ENCODE measurements around the gene LRP1B.
"Not testable (repeated sequence)": the region's sequence is repeated elsewhere in the genome, so short reads cannot be mapped to it uniquely, and the experiment has no call there.

LRP1B gene

DNA sequence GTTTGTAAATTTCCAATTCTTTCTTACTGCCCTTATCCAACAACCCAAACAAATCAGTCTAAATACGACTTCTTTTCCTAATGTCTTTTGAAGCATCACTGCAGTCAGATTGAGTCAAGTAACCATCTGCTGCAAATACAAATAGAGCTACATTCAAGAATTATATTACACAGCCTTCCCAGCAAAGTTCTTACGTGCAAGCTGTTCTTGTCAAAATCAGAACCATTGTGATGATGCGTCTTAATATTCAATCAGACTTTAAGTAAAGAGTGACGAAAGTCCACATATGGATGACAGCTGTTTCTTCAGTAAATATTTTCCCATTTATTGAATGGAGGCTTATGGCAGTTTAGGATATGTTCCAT lies 943.8 kb downstream of the LRP1B start:
- DNase-seq (ENCODE audit: low spot score) (no peak), FAIRE-seq (no peak)

DNA sequence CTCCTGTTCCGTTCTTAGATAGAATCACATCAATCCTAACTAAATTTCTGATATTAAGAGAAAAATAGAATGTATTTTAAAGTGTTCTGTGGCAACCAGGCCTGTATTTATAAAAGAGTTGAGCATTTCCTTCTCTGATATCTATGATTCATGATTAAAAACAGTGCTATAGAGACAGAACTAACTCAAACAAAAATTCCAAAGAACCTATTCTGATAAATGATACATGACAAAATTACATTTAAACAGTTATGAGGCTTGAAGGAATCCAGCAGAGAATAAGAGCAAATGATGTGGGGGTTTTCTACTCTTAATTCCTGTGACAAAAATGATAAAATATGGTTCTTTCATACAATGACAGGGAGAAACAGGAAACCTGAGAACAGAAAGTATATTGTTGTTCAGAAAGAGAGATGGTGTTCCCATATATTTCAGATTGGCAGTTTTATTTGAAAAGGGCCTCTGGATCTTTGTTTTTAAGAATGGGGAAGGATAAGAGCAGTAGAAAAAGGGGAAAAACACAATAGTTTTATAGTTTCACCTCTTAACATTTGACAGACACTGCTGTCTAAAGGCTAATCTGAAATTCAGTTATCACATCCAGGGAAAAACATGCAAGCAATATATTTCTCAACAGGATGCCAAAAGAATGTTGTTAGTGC lies 944.3 kb downstream of the LRP1B start:
- DNase-seq (ENCODE audit: low spot score) (no peak), FAIRE-seq (no peak)

DNA sequence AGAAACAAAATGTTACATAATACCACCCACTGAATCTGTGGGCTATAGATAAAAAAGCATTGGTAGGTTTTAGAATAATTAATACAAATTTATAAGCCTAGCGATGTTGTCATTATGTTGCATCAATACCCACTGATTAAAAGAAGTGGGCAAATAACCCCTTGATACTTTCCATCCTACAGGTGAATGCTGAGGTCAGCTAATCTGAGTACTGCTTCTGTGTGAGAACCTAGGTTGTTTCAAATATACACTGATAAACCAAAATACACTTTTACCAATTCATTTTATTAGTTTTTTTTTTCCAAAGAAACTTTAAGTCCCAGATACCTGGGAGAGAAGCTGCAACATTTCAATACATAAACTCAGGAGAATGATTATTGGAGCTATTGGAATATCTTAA lies 948.6 kb downstream of the LRP1B start:
- DNase-seq (ENCODE audit: low spot score) (no peak), FAIRE-seq (no peak)

DNA sequence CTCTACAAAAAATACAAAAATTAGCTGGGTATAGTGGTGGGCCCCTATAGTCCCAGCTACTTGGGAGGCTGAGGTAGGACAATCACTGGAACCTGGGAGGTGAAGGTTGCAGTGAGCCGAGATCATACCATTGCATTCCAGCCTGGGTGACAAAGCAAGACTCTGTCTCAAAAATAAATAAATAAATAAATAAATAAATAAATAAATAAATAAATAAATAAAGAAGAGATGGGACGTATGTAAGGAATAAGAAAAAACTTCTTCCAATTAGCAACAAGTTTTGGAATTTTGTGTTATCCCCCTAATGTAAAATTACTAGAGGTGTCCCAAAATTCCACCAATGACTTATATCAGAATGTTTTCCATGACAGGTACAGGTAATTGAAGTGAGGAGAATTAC lies 961.7 kb downstream of the LRP1B start:
- not testable (repeated sequence) for FAIRE-seq; DNase-seq (ENCODE audit: low spot score)

DNA sequence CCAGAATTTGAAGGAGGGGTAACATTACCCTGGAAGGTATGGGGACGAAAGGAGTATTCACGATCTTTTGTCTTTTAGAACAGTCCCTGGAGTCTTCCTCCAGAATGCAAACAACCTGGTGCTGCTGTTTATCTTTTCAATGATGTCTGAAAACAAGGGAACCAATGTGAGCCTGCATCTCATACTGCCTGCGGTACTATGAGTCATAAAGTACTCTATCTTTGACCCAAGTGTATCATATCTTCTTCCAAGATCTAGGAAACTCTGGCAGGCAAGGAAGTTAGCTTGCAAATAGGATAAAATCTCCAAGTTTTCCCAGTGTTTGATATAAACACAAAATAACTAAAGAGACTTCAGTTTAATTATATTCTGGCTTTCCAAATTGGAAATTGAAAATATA lies 968.5 kb downstream of the LRP1B start:
- DNase-seq (ENCODE audit: low spot score) (no peak), FAIRE-seq (no peak)

DNA sequence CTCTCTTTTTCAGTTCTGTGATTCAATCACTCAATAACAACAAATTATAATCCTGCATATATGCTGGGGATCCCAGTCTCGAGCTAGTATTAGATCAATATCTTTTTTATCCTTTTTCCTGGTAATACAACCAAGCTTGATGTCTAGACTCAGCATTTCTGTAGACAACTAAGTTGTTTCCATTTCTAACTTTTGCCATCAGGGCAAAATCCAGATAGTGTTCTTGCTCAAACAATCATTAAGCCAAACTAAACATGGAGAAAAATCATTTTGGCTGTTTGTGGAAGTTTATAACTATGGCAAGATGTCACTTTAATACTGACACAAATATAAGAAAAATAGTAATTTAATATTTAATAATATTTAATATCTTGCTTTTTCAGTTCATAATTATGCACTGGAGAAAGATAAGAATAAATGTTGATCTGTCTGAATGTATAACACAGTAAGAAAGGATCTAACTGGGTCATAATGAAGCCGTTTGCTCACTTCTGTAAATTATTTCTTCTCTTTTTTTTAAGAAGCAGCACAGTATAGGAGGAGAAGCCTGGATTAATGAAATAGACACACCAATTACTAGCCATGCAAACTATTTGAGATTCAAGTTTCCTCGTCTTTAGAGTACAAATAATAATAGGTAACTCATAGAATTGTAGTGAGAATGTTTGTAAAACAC lies 979.1 kb downstream of the LRP1B start:
- FAIRE-seq (no peak), DNase-seq (ENCODE audit: low spot score) (no peak)

DNA sequence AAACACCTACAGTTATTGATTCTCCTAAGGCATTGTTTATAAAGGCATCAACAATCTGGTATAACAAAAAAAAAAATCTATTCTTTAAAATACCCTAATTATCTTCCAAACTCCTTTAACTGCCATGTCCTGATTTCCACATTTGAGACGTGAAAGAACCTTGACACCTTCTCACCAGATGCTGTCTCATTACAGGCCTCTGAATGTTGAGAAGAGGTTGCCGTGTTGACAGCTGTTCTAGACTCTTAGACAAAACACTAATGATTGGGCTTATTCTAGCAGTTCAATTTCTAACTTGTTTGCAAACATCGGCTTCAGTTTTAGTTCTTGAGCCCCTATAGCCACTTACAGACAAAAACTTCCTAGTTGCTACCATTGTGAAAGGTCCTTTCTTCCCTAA lies 988.8 kb downstream of the LRP1B start:
- no peak for DNase-seq (ENCODE audit: low spot score)
- no peak for FAIRE-seq

DNA sequence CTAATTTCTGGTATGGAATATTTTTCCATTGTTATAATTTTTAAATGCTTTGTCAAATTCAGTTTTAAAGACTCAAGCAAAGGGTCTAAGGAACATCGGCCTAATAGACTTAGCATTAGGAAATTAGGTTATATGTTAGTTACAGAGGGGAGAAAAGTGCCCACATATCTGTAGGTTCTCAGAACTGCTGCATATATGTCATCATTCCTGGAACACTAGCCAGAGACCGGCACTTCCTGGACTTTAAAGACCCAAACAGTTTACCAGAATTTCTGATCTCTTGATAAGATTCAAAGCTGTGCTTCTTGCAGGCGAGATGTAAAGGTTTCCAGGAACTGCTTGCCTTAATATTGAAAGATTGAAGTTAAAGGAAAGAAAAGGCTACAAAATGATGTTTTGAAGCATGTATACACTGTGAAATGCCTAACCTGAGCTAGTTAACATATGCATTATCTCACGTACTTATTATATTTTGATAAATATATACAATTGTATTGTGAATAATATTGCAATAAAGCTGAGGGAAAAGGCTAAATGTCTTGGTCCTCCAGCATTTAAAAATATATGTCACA lies 993.6 kb downstream of the LRP1B start:
- FAIRE-seq (no peak), DNase-seq (ENCODE audit: low spot score) (no peak)

DNA sequence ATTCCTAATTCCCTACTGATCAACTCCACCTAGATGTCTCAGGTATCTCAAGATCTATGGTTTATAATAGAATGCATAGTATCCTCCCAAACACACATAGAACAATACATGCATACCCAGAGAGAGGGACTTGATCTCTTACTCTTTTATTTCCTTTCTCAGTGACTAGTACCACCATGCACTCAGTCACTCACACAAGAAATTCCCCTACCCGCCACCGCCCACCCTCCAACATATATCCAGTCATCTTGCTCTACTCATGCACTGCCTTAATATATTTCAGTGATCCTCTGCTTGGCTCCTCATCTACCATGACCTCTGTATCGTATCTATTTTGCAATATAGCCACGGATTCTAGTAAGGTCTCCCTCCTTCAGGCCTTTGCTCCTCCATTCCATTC lies 996.9 kb downstream of the LRP1B start:
- DNase-seq (ENCODE audit: low spot score) (no peak), FAIRE-seq (no peak)

DNA sequence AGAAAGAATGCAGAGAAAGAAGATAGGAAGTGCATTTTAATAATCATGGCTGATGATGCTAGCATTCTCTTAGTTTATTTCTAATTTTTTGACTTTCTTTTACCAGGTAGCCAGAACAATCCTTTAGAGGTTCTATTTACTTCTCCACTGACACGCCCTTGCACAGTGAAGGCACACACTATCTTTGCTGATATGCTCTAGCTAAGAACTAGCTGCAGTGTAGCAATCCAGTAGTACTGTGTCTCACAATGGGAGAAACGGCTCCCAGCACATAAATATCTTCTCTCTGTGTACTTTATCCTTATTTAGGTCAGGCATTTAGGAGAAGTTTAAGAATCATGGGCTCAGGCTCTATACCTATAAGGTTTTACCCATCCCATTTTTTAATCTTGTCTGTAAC lies 1005.4 kb downstream of the LRP1B start:
- DNase-seq (ENCODE audit: low spot score) (no peak), FAIRE-seq (no peak)

DNA sequence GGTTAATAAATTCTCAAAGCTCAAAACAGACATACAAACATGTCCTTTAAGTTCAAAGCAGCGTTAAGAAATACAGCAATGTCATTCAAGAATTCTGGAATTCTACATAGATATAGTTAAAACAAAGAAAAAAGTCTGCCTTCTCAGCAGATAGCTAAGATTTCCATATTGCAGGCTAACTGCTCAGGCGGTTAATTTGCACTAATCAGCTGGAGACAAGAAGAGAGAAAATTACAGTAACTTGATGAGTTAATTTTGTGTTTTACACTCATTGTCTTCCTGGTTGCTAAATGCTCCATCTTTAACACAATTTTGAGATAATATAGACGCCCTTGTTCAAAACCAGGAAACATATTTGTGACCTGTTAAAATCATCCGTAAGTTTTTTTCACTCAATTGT lies 1012.0 kb downstream of the LRP1B start:
- no peak for DNase-seq (ENCODE audit: low spot score)
- no peak for FAIRE-seq

DNA sequence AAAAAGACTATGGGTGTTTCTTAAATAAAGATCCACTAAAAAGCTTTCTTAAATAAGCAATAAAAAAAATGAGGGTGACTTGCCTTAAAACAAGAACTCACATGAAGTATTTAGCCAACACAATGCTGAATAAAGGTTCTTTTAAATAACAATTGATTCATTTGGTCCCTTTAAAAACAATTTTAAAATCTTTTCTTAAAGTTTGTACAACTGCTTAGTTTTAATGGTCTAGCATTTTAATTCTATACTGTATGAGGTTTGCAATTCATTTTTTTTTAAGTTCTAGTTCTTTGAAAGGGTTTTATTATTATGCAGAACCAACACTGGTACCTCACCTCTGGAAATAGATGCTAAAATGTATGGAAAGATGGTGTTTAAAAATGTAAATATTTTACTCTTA lies 1017.5 kb downstream of the LRP1B start:
- FAIRE-seq (no peak), DNase-seq (ENCODE audit: low spot score) (no peak)

DNA sequence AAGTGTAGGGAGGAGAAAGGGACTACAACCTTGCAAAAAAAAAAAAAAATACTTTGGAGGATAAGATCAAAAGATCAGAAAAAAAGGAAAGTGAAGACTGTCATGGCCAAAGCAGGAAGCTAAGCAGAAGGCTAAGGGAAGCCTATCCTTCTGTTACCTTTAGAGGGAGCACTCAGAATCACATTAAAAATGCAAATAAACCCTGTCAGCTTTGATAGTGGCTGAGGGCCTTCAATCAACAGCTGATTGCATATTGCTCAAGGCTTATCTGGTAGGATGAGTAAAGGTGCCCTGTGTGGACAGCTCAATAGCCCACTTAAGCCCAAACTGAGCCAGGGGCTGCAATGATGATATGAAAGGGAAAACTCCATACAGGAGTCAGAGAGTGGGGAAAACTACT lies 1021.2 kb downstream of the LRP1B start:
- FAIRE-seq (no peak), DNase-seq (ENCODE audit: low spot score) (no peak)

DNA sequence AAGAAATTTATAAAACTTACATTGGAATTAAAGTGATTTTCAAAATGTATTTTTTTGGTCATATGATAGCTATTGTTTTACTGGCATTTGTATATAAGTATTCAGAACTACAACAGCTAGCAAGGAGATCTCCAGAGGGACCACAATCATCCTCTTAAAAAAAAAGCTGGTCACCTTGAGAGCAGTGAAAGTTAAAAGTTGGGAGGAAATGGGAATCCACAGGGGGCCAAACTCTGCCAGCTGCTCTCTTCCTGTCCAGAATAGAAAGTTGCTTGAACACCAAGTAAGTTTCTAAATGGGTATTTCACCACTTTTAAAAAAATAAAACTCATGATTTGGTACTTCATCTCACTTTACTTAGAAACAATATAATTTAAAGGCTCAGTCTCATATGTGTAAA lies 1025.1 kb downstream of the LRP1B start:
- FAIRE-seq (no peak), DNase-seq (ENCODE audit: low spot score) (no peak)

DNA sequence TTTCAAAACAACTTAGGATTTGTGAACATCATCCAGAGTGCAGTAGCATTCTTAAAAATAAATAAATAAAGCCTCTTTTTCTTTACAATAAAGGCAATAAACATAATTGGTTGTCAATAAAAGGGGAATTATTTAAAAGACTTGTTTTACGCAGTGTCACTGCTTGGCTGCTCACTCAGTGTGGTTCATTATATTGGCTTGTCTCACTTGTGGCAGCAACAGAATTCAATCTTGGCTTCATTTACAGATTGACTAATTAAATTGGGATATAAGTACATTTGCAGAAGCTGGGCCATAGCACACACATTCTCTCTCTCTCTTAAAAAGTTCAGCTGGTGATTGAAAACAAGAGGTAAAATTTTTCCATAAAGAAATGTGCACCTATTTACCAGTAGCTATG lies 1027.6 kb downstream of the LRP1B start:
- DNase-seq (ENCODE audit: low spot score) (no peak), FAIRE-seq (no peak)

DNA sequence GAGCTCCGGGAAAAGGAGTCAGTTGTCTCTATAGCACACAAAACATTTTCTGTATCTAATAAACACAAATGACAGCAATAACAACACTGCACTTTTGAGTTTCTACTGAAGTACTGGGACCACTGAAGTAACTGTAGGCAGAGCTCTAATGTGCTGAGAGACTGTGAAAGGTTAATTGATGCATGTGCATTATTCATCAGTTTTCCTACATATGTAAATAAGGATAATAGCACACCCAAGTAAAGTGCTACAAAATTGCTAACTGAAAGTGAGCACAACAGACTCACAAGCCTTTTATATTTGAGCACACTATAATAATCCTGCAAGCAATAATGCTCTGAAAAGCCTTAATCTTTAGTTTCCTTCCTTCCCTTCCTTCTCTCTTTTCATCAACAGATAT lies 1051.6 kb downstream of the LRP1B start:
- FAIRE-seq (no peak), DNase-seq (ENCODE audit: low spot score) (no peak)

DNA sequence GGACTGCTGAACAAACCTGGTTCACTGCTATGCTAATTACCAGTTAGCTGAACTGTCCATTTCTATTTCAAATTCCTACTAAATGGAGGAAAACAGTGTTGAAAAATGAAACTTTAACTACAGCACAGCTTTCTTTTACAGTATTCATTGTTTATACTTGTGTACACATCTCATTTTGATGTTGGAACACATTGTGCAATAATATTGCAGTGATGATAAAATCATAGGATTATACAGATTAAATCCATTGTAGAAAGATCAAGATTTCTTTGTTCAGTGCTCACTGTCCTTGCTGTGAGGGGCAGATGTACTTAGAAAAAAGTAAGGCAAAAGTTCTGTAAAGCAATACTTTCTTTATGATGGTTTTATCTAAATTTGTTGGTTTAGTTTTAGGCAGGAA lies 1055.1 kb downstream of the LRP1B start:
- no peak for FAIRE-seq
- DNase-seq (ENCODE audit: low spot score): no peak

DNA sequence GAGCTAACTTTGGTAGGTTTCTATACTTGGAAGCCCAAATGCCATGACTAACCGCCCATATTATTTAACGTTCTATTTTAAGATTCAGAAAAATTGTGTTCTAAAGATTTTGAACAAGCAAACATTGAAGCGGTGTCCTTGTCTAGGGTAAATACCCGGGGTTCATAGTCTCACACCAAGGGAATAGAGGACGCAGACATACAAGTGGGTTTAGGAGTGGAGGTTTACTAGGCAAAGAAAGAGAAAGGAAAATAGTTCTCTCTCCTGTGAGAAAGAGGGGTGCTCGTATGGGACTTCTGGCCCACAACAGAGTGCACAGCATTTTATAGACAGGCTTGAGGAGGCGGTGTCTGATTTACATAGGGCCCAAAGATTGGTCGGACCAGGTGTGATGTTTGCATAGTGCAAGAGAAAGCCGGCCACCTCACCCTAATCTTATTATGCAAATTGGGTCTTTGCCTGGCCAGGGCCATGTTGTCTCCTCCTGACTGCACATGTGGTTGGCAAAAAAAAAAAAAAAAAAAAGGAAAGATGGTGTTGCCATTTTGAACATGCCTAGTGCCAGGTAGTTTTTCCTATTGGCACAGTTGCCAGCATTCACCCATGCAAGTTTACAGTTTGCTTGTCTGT lies 1062.6 kb downstream of the LRP1B start:
- FAIRE-seq (no peak), DNase-seq (ENCODE audit: low spot score) (no peak)

DNA sequence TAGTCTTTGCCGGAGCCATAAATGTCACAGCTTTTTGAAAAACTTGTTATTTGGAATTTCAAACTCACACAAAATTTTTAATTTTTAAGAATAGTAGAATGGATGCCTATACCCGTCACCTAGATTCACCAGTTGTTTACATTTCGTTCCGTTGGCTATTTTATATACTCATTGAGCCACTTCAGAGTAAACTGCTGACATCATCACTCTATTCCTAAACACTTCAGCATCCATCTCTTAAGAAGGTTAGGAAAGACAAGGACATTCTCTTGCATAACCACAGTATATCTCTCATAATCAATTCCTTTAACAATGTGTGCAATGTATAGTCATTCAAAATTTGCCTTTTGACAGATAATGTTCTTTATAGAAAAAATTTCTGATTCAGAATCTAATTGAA lies 1065.8 kb downstream of the LRP1B start:
- no peak for FAIRE-seq
- DNase-seq (ENCODE audit: low spot score): no peak

DNA sequence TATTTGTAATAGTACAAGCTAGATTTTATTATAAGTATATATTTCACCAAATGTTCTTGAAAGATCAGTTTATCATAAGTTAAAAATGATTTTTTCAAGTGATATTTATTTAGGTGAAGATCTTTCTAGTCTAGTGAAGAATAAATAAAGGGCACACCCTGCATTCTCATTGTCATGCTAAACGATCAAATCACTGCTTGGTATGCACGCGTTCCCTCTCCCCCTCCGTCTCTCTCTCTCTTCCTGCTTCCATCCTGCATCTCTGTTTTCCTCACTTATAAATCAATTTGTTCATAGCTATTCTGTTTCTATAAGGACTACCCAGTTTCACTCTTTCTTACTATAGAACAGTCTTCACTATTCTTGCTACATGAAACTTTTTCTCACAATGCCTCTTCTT lies 1067.4 kb downstream of the LRP1B start:
- DNase-seq (ENCODE audit: low spot score) (no peak), FAIRE-seq (no peak)

DNA sequence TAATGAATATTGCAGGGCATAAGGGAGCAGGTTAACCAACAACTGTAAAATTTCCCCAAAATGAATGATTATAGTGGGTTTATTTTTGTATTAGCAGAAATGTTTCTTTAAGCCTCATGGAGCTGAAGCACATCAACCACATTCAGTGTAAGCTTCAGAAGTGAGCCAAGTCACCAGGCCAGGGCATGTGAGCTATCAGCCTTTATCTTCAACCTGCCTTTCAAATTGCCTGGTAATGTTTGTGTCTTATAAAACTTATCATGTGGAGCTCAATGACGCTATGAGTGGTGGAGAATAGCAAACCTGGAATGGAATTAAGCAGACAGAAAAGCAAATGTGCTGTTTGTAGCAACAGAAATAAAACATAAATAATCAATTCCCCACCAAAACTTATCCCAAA lies 1068.4 kb downstream of the LRP1B start:
- FAIRE-seq: no peak
- DNase-seq (ENCODE audit: low spot score): no peak

DNA sequence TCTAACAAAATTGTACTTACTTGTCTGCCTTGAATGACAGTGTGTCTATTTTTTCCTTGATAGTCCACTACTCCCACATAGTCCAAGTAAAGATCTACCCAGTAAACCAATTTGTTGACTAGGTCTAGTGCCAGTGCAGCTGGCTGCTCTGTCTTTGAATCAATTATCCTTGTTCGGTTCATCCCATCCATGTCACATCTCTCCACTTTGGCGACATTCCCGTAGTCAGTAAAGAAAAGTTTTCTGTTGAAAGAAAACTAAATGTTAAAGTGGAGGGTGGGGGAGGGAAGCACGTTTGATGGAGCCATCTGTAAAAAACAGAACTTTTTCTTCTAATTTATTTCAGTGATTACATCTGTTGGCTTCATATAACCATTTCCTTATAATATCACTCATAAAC lies 1068.8 kb downstream of the LRP1B start:
- DNase-seq (ENCODE audit: low spot score) (no peak), FAIRE-seq (no peak)

DNA sequence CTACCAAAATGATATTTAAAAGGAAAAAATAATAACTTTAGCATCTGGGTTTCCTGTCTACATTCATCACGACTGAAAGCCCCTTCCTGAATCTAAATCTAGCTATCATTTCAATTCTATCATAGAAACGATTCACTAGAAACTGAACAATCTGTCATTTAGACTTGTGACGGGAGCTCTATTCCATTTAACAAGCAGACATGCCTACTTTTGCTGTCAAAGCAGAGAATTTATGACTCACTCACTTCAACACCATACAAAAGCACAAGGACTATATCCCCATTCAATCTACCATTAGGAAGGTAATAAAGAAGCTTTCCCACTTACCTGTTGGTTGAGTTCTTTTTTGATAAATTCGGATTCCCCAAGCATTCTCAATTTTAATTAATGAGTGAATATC lies 1072.3 kb downstream of the LRP1B start:
- DNase-seq (ENCODE audit: low spot score): no peak
- no peak for FAIRE-seq

Data from urothelium cell line (cell line).